H1 (cell line): Measurements from ENCODE around the gene PTPRR. TPM values are rescaled to one million over a fixed set of nuclear protein-coding genes. Genes with fewer than 3 reads are reported as not detected.

Experiments used
- CTCF ChIA-PET: fragments of 300-600 bp; sonication (Branson Sonifier 250); formaldehyde crosslinking; loops from one replicate; lab custom pipeline; 2021; ENCODE audit not compliant: partially characterized antibody; lab: Charles Lee
- POLR2A ChIA-PET: fragments of 300-600 bp; sonication (Branson Sonifier 250); formaldehyde crosslinking; loops from one replicate; lab custom pipeline; 2021; ENCODE audit warnings: inconsistent platforms; ENCODE audit not compliant: partially characterized antibody; lab: Charles Lee
- DNase-seq, 2 experiments: peaks; one replicate each; pipeline versions ENCODE4 v3.0.0 to v3.0.0-alpha.2; 2010 to 2022; ENCODE audit warnings: low spot score in 2 of 2, low read depth in 1 of 2, mixed read lengths in 1 of 2
- FAIRE-seq: peaks from 2 replicates; lab custom pipeline; 2011; peaks lifted over from hg19 to GRCh38; lab: Jason Lieb, UNC
- H2AFZ ChIP-seq: 2 replicates; pipeline ENCODE4 v1.8.1; 2012; ENCODE audit warnings: low read length, inconsistent platforms
- H2AK5ac ChIP-seq: 2 replicates; pipeline ENCODE4 v1.6.1; 2013; ENCODE audit warnings: low read depth, low read length
- H2BK120ac ChIP-seq: replicated peaks from 2 replicates; pipeline ENCODE3; 2013; ENCODE audit warnings: low read depth, low read length, inconsistent platforms
- H2BK12ac ChIP-seq: 2 replicates; pipeline ENCODE4 v1.6.1; 2013; ENCODE audit warnings: low read depth, low read length
- H2BK15ac ChIP-seq: 2 replicates; pipeline ENCODE4 v1.6.1; 2013; ENCODE audit warnings: low read length
- H2BK20ac ChIP-seq: 2 replicates; pipeline ENCODE4 v1.6.1; 2013; ENCODE audit warnings: low read length
- H2BK5ac ChIP-seq: 2 replicates; pipeline ENCODE4 v1.6.1; 2013; ENCODE audit warnings: low read depth, low read length
- H3K14ac ChIP-seq: 2 replicates; pipeline ENCODE4 v1.6.1; 2013; ENCODE audit warnings: inconsistent platforms; ENCODE audit not compliant: insufficient read length
- H3K18ac ChIP-seq: 2 replicates; pipeline ENCODE4 v1.6.1; 2013; ENCODE audit warnings: low read length; ENCODE audit errors: extremely low read depth
- H3K23ac ChIP-seq: 2 replicates; pipeline ENCODE4 v1.6.1; 2013; ENCODE audit warnings: inconsistent platforms; ENCODE audit not compliant: insufficient read length
- H3K23me2 ChIP-seq: 2 replicates; pipeline ENCODE4 v1.6.1; 2013; ENCODE audit warnings: low read depth, low read length
- H3K27ac ChIP-seq: 2 replicates; pipeline ENCODE4 v1.6.1; 2011; ENCODE audit warnings: low read depth, low read length, inconsistent platforms
- H3K27me3 ChIP-seq, 4 experiments: replicated peaks in 1 of 4; 1 replicate in 1 of 4; 2 replicates in 3 of 4; pipeline versions ENCODE4 v1.6.1 to v1.8.1; 2011 to 2013; ENCODE audit warnings: low read length in 3 of 4, mild to moderate bottlenecking in 3 of 4, inconsistent platforms in 2 of 4, mixed read lengths in 2 of 4, moderate library complexity in 1 of 4; ENCODE audit not compliant: control insufficient read depth in 3 of 4, insufficient read depth in 3 of 4; ENCODE audit errors: extremely low read depth in 1 of 4
- H3K36me3 ChIP-seq, 4 experiments: 2 replicates each; pipeline versions ENCODE4 v1.6.1 to v1.8.1; 2011 to 2013; ENCODE audit warnings: mild to moderate bottlenecking in 4 of 4, low read length in 3 of 4, moderate library complexity in 2 of 4, control low read depth in 1 of 4, inconsistent platforms in 1 of 4; ENCODE audit not compliant: insufficient read depth in 4 of 4, control insufficient read depth in 2 of 4
- H3K4ac ChIP-seq: replicated peaks from 2 replicates; pipeline ENCODE3; 2013; ENCODE audit warnings: low read length, low read depth, mixed read lengths, inconsistent platforms; ENCODE audit not compliant: insufficient read length
- H3K4me1 ChIP-seq, 4 experiments: replicated peaks in 1 of 4; 1 replicate in 1 of 4; 2 replicates in 3 of 4; pipeline versions ENCODE4 v1.6.1 to v1.8.1; 2011 to 2013; ENCODE audit warnings: low read length in 3 of 4, inconsistent platforms in 2 of 4, mixed read lengths in 1 of 4; ENCODE audit not compliant: insufficient read depth in 4 of 4, control insufficient read depth in 3 of 4
- H3K4me2 ChIP-seq, 2 experiments: 2 replicates each; pipeline versions ENCODE4 v1.6.1 to v1.8.1; 2011 to 2013; ENCODE audit warnings: low read depth in 2 of 2, low read length in 2 of 2, control low read depth in 1 of 2, inconsistent platforms in 1 of 2, mild to moderate bottlenecking in 1 of 2; ENCODE audit not compliant: insufficient read depth in 1 of 2
- H3K4me3 ChIP-seq, 4 experiments: fragments of 200-600, 300-600 bp in 1 of 4; sonication (generic), shearing (Covaris generic), sonication (Bioruptor Twin) in 1 of 4; 2 replicates each; pipeline versions ENCODE4 v1.5.1 to v1.8.1; 2011 to 2016; ENCODE audit warnings: low read length in 4 of 4, low read depth in 3 of 4, control low read depth in 2 of 4, inconsistent platforms in 2 of 4, mild to moderate bottlenecking in 2 of 4, mixed read lengths in 1 of 4, moderate library complexity in 1 of 4; ENCODE audit not compliant: insufficient read depth in 2 of 4; ENCODE audit errors: extremely low read depth in 1 of 4
- H3K56ac ChIP-seq: replicated peaks from 2 replicates; pipeline ENCODE3; 2013; ENCODE audit warnings: low read depth, mild to moderate bottlenecking, mixed read lengths, low read length, inconsistent platforms; ENCODE audit not compliant: insufficient read length
- H3K79me1 ChIP-seq: 2 replicates; pipeline ENCODE4 v1.6.1; 2013; ENCODE audit warnings: low read depth, low read length, control low read depth
- H3K79me2 ChIP-seq, 2 experiments: 2 replicates each; pipeline versions ENCODE4 v1.6.1 to v1.8.1; 2012 to 2013; ENCODE audit warnings: low read length in 2 of 2, mild to moderate bottlenecking in 2 of 2, inconsistent platforms in 1 of 2; ENCODE audit not compliant: insufficient read depth in 2 of 2, control insufficient read depth in 1 of 2
- H3K9ac ChIP-seq, 4 experiments: replicated peaks in 1 of 4; 1 replicate in 1 of 4; 2 replicates in 3 of 4; pipeline versions ENCODE4 v1.6.1 to v1.8.1; 2011 to 2013; ENCODE audit warnings: low read depth in 3 of 4, low read length in 3 of 4, control low read depth in 2 of 4, mild to moderate bottlenecking in 2 of 4, moderate library complexity in 2 of 4, inconsistent platforms in 1 of 4; ENCODE audit errors: extremely low read depth in 1 of 4
- H3K9me3 ChIP-seq, 2 experiments: 2 replicates each; pipeline versions ENCODE4 v1.6.1 to v1.8.1; 2012 to 2013; ENCODE audit warnings: mild to moderate bottlenecking in 2 of 2, moderate library complexity in 2 of 2, control low read depth in 1 of 2, inconsistent platforms in 1 of 2, low read depth in 1 of 2, low read length in 1 of 2, mixed read lengths in 1 of 2; ENCODE audit not compliant: insufficient read depth in 2 of 2
- H4K20me1 ChIP-seq, 2 experiments: replicated peaks in 1 of 2; 2 replicates each; pipeline versions ENCODE3 to v1.8.1; 2011 to 2013; ENCODE audit warnings: inconsistent platforms in 2 of 2, low read length in 2 of 2, mild to moderate bottlenecking in 1 of 2; ENCODE audit not compliant: insufficient read depth in 2 of 2, control insufficient read depth in 1 of 2
- H4K5ac ChIP-seq: 2 replicates; pipeline ENCODE4 v1.6.1; 2013; ENCODE audit warnings: low read length, low read depth, mixed read lengths, inconsistent platforms; ENCODE audit not compliant: insufficient read length
- H4K8ac ChIP-seq: 2 replicates; pipeline ENCODE4 v1.8.0; 2013; ENCODE audit warnings: mild to moderate bottlenecking, moderate library complexity, low read length, inconsistent platforms; ENCODE audit not compliant: insufficient read depth; ENCODE audit errors: extremely low read depth
- H4K91ac ChIP-seq: replicated peaks from 2 replicates; pipeline ENCODE3; 2013; ENCODE audit warnings: low read length, mixed read lengths, inconsistent platforms; ENCODE audit not compliant: insufficient read length
- HDAC6 ChIP-seq: IDR thresholded peaks from one replicate; pipeline ENCODE4 v1.7.1; 2012; ENCODE audit warnings: low read depth, mild to moderate bottlenecking, inconsistent platforms, low read length, moderate library complexity
- JUN ChIP-seq: IDR thresholded peaks from 2 replicates; pipeline ENCODE4 v1.6.1; 2011; ENCODE audit warnings: low read depth, mild to moderate bottlenecking, improper control_type of control experiment, low read length
- RXRA ChIP-seq: IDR thresholded peaks from 2 replicates; pipeline ENCODE4 v1.6.1; 2011; ENCODE audit warnings: low read depth, mild to moderate bottlenecking, low read length, moderate library complexity; ENCODE audit not compliant: insufficient read depth
- WGBS, 2 experiments: shearing (Covaris generic) in 1 of 2; methylation state at CpG; one replicate each; pipeline versions ENCODE4 v1.1.6 to v1.1.7; 2013 to 2015; ENCODE audit warnings: low lambda C conversion rate in 2 of 2, mixed read lengths in 2 of 2, inconsistent platforms in 1 of 2, low coverage in 1 of 2, missing lambda C conversion rate in 1 of 2; ENCODE audit not compliant: insufficient replicate concordance in 2 of 2, insufficient coverage in 1 of 2, insufficient read length in 1 of 2; ENCODE audit errors: extremely low coverage in 1 of 2, missing lambda C conversion rate in 1 of 2; 5-methylcytosine and 5-hydroxymethylcytosine counted together
- polyA plus RNA-seq, 7 experiments: library from polyadenylated mRNA; depleted of rRNA in 3 of 7; stranded (reverse) in 5 of 7; unstranded in 2 of 7; fragments of >200 nt in 5 of 7; fragments of 200-250 nt in 2 of 7; gene quantifications; 1 replicate in 5 of 7; 2 replicates in 1 of 7; 4 replicates in 1 of 7; pipeline versions ENCODE4 v1.2.1 to v1.2.3, GENCODE V29; 2011 to 2013; ENCODE audit warnings: missing spikeins in 2 of 7, mixed read lengths in 2 of 7
- total RNA-seq: library from RNA; stranded (reverse); fragmentation: NEBNext Ultra II Directional; extraction: Animal tissue kit (Norgen Biotek cat#: 25700); gene quantifications from 2 replicates; pipeline ENCODE4 v1.2.1, GENCODE V29; 2021

The PTPRR gene
- total and polyA plus RNA-seq, 2 of the 8 experiments (the other 6 are each of a cell fraction or from before 2014, with no cell fraction given), result 0.07 to 0.35 TPM

- Histone ChIP-seq H4K5ac (no peak overlapping the region), H3K23ac (no peak overlapping the region), H3K27me3 (no peaks in the 10 kb centered on the region), H3K23me2 (no peaks in the 10 kb centered on the region), H3K56ac (no peak overlapping the region), H2BK15ac (no peak overlapping the region)
- TF ChIP-seq RXRA, result no peak
- TF ChIP-seq HDAC6, result no peak
- TF ChIP-seq JUN, result no peak
- TF ChIP-seq, all 59 proteins: peak for 0
- no peak overlapping the region for H2AK5ac ChIP-seq
- no peak overlapping the region for H3K27ac ChIP-seq
- no peaks in the 10 kb centered on the region for H3K79me1 ChIP-seq
- POLR2A ChIA-PET, result no interaction called here
- H3K14ac ChIP-seq, result no peak overlapping the region
- no peak overlapping the region for H3K9ac ChIP-seq
- no peaks in the 10 kb centered on the region for H3K9me3 ChIP-seq
- H3K4ac ChIP-seq, result no peak overlapping the region
- H4K8ac ChIP-seq, result no peak overlapping the region
- CTCF ChIA-PET, result interaction anchor here (1.0 to 1.2 kb wide), 2 partner anchors 10 to 11 kb away, joined by 3 read pairs; no protein-coding TSS in a partner anchor
- WGBS, 2 experiments, result 72% methylated on average over 1 of the region's 1 CpG; no CpG with 5 or more reads in 1 of the 2 experiments
- no peaks in the 10 kb centered on the region for H4K20me1 ChIP-seq
- H3K4me2 ChIP-seq, result no peak overlapping the region
- no peak overlapping the region for H2BK5ac ChIP-seq
- H2BK120ac ChIP-seq, result no peak overlapping the region
- H3K4me1 ChIP-seq, result no peaks in the 10 kb centered on the region
- no peak overlapping the region for H2BK20ac ChIP-seq
- FAIRE-seq, result no peak
- no peaks in the 10 kb centered on the region for H3K79me2 ChIP-seq
- no peak overlapping the region for H2AFZ ChIP-seq
- no peak overlapping the region for H3K18ac ChIP-seq
- no peak overlapping the region for H2BK12ac ChIP-seq
- H4K91ac ChIP-seq, result no peak overlapping the region
- no peak for DNase-seq
- H3K4me3 ChIP-seq, result no peak overlapping the region
- no peaks in the 10 kb centered on the region for H3K36me3 ChIP-seq
Measured at GRCh38 chr12:70772836-70773235, 147.7 kb downstream of the PTPRR start.
